Measurements from ENCODE around the gene VCAM1.

Gene VCAM1

GRCh38 chr1:100722221-100722620 is 2.7 kb downstream of the VCAM1 start:
- no peaks in the 10 kb centered on the region for H3K9me3 ChIP-seq (ENCODE audit: control insufficient read depth, low read length)
- peaks cover 5% of the 10 kb centered on the region for H3K4me1 ChIP-seq (ENCODE audit: control insufficient read depth, insufficient read depth, low read length, poor library complexity, severe bottlenecking)
- H3K36me3 ChIP-seq (ENCODE audit: control insufficient read depth, insufficient read depth, low read length), result no peaks in the 10 kb centered on the region
- H3K4me3 ChIP-seq (ENCODE audit: extremely low read depth, insufficient read depth, low read length, poor library complexity, severe bottlenecking), result no peak overlapping the region
- no peak overlapping the region for H3K27ac ChIP-seq (ENCODE audit: low read depth, low read length, severe bottlenecking)

GRCh38 chr1:100724281-100724680 is 4.7 kb downstream of the VCAM1 start:
- peaks cover 3% of the 10 kb centered on the region for H3K4me1 ChIP-seq (ENCODE audit: control insufficient read depth, insufficient read depth, low read length, poor library complexity, severe bottlenecking)
- H3K9me3 ChIP-seq (ENCODE audit: control insufficient read depth, low read length), result no peaks in the 10 kb centered on the region
- no peak overlapping the region for H3K4me3 ChIP-seq (ENCODE audit: extremely low read depth, insufficient read depth, low read length, poor library complexity, severe bottlenecking)

DNA sequence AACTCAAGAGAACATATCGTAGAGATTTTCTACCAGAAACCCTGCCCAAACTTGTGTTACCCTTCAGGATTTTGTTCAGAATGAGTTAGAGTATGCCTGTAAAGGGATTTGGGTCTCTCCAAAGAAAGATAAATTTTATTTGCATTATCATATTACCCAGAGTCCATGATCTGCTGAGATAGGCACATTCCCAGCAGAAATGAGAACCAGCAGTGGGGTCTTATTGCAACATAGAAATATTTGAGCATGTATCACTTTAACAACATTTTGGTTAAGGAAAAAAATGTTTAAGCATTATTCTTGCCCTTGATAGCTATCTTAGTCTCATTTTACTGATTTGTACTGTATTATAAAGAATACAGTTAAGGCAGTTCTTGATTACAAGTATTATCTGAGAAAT is 10.6 kb downstream of the VCAM1 start:
- H3K27ac ChIP-seq (ENCODE audit: low read depth, low read length, severe bottlenecking), result no peak overlapping the region
- no peaks in the 10 kb centered on the region for H3K4me1 ChIP-seq (ENCODE audit: control insufficient read depth, insufficient read depth, low read length, poor library complexity, severe bottlenecking)
- H3K4me3 ChIP-seq (ENCODE audit: extremely low read depth, insufficient read depth, low read length, poor library complexity, severe bottlenecking), result no peak overlapping the region
- no CpG with 5 or more reads among the region's 1 CpG for WGBS, 2 experiments (ENCODE audit: insufficient coverage in 2 of 2)
- no peaks in the 10 kb centered on the region for H3K9me3 ChIP-seq (ENCODE audit: control insufficient read depth, low read length)
- H3K36me3 ChIP-seq (ENCODE audit: control insufficient read depth, insufficient read depth, low read length), result no peaks in the 10 kb centered on the region

More at GRCh38 chr1:100724281-100724680, 4.7 kb downstream of the VCAM1 start:
- Histone ChIP-seq H3K27ac (ENCODE audit: low read depth, low read length, severe bottlenecking) (no peak overlapping the region), H3K36me3 (ENCODE audit: control insufficient read depth, insufficient read depth, low read length) (no peaks in the 10 kb centered on the region)

DNA sequence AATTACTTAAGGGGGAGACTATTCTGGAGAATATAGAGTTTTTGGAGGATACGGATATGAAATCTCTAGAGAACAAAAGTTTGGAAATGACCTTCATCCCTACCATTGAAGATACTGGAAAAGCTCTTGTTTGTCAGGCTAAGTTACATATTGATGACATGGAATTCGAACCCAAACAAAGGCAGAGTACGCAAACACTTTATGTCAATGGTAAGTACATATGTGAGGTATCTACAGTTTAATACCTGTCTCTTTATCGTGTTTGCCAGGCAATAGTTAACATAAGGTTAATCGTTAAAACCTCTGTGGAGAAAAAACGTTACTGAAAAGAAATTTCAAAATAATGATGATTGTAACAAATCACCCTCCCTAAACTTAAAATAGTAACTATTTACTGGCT is 11.8 kb downstream of the VCAM1 start:
- WGBS, 2 experiments (ENCODE audit: insufficient coverage in 2 of 2), result 79% methylated on average over 3 of the region's 6 CpGs; no CpG with 5 or more reads in 1 of the 2 experiments
- Histone ChIP-seq H3K9me3 (ENCODE audit: control insufficient read depth, low read length) (no peaks in the 10 kb centered on the region), H3K4me1 (ENCODE audit: control insufficient read depth, insufficient read depth, low read length, poor library complexity, severe bottlenecking) (no peaks in the 10 kb centered on the region), H3K4me3 (ENCODE audit: extremely low read depth, insufficient read depth, low read length, poor library complexity, severe bottlenecking) (no peak overlapping the region), H3K36me3 (ENCODE audit: control insufficient read depth, insufficient read depth, low read length) (no peaks in the 10 kb centered on the region), H3K27ac (ENCODE audit: low read depth, low read length, severe bottlenecking) (no peak overlapping the region)

- whole genome bisulfite sequencing, 2 experiments (ENCODE audit: insufficient coverage in 2 of 2), result 86 to 93% methylated on average over 1 of the region's 1 CpG
- no peak overlapping the region for H3K4me3 ChIP-seq (ENCODE audit: extremely low read depth, insufficient read depth, low read length, poor library complexity, severe bottlenecking)
- no peaks in the 10 kb centered on the region for H3K36me3 ChIP-seq (ENCODE audit: control insufficient read depth, insufficient read depth, low read length)
- no peak overlapping the region for H3K27ac ChIP-seq (ENCODE audit: low read depth, low read length, severe bottlenecking)
- H3K9me3 ChIP-seq (ENCODE audit: control insufficient read depth, low read length), result no peaks in the 10 kb centered on the region
- no peaks in the 10 kb centered on the region for H3K4me1 ChIP-seq (ENCODE audit: control insufficient read depth, insufficient read depth, low read length, poor library complexity, severe bottlenecking)
Measured at GRCh38 chr1:100731758-100732157, 12.2 kb downstream of the VCAM1 start.

DNA sequence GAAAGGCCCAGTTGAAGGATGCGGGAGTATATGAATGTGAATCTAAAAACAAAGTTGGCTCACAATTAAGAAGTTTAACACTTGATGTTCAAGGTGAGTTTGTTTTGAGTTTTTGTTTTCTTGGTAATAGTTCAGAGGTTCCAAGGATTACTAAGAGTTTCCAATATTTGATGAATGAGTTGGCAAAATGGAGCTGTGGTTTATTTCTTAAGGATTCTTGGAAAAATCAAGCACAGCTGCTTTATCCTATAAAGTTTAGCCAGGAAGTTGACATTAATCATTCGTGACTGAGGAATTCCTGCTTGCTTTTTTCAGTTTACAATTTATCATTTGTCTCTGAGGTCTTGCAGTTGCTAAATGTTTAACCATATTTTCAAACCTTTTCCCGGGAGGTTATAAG is 15.1 kb downstream of the VCAM1 start:
- Histone ChIP-seq H3K27ac (ENCODE audit: low read depth, low read length, severe bottlenecking) (no peak overlapping the region), H3K4me3 (ENCODE audit: extremely low read depth, insufficient read depth, low read length, poor library complexity, severe bottlenecking) (no peak overlapping the region), H3K4me1 (ENCODE audit: control insufficient read depth, insufficient read depth, low read length, poor library complexity, severe bottlenecking) (no peaks in the 10 kb centered on the region), H3K36me3 (ENCODE audit: control insufficient read depth, insufficient read depth, low read length) (no peaks in the 10 kb centered on the region), H3K9me3 (ENCODE audit: control insufficient read depth, low read length) (no peaks in the 10 kb centered on the region)
- WGBS, 2 experiments (ENCODE audit: insufficient coverage in 2 of 2), result 94 to 97% methylated on average over 2 of the region's 3 CpGs

DNA sequence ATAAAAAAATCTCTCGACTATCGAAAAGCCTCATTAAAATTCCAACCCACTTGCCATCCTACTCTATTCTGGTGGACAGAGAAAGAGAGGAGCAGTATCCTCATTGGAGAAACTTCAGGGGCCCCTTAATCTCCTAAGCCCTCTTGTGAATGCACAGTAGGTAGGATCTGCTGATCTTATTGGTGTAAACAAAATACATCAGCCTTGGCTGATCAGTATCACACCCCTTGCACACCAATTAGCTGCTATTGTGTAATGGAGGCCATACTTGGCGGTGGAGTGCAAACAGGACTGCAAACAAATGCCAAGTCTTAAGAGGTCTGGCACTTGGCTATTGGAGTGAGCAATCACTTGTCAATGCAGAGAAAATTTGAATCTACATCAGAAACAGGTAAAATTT is 15.7 kb downstream of the VCAM1 start:
- no peaks in the 10 kb centered on the region for H3K36me3 ChIP-seq (ENCODE audit: control insufficient read depth, insufficient read depth, low read length)
- H3K27ac ChIP-seq (ENCODE audit: low read depth, low read length, severe bottlenecking), result no peak overlapping the region
- H3K9me3 ChIP-seq (ENCODE audit: control insufficient read depth, low read length), result no peaks in the 10 kb centered on the region
- H3K4me3 ChIP-seq (ENCODE audit: extremely low read depth, insufficient read depth, low read length, poor library complexity, severe bottlenecking), result no peak overlapping the region
- 90 to 100% methylated on average over 1 of the region's 3 CpGs for WGBS, 2 experiments (ENCODE audit: insufficient coverage in 2 of 2)
- no peaks in the 10 kb centered on the region for H3K4me1 ChIP-seq (ENCODE audit: control insufficient read depth, insufficient read depth, low read length, poor library complexity, severe bottlenecking)

GRCh38 chr1:100736324-100736723 is 16.8 kb downstream of the VCAM1 start:
- Histone ChIP-seq H3K9me3 (ENCODE audit: control insufficient read depth, low read length) (no peaks in the 10 kb centered on the region), H3K36me3 (ENCODE audit: control insufficient read depth, insufficient read depth, low read length) (no peaks in the 10 kb centered on the region), H3K4me1 (ENCODE audit: control insufficient read depth, insufficient read depth, low read length, poor library complexity, severe bottlenecking) (no peaks in the 10 kb centered on the region), H3K27ac (ENCODE audit: low read depth, low read length, severe bottlenecking) (no peak overlapping the region), H3K4me3 (ENCODE audit: extremely low read depth, insufficient read depth, low read length, poor library complexity, severe bottlenecking) (no peak overlapping the region)
- no CpG with 5 or more reads among the region's 1 CpG for WGBS, 2 experiments (ENCODE audit: insufficient coverage in 2 of 2)

DNA sequence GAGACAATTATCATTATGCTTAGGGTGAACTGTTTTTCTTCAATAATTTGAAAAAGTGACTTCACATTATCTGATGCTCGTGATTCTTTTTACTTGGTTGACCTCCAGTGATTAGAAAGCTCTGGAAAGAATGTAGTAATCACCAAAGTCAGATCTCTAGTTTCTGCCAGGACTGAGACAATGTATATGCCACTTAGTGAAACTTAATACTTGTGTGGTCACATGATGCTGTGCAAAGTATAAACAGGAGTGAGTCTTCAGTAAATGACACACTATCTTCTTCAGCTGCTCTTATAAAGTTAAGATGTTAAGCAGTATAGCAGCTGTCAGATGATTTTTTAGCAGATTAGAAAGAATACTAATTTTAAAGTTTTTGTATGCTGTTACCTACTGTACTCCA is 17.2 kb downstream of the VCAM1 start:
- Histone ChIP-seq H3K9me3 (ENCODE audit: control insufficient read depth, low read length) (no peaks in the 10 kb centered on the region), H3K4me1 (ENCODE audit: control insufficient read depth, insufficient read depth, low read length, poor library complexity, severe bottlenecking) (no peaks in the 10 kb centered on the region), H3K4me3 (ENCODE audit: extremely low read depth, insufficient read depth, low read length, poor library complexity, severe bottlenecking) (no peak overlapping the region), H3K27ac (ENCODE audit: low read depth, low read length, severe bottlenecking) (no peak overlapping the region), H3K36me3 (ENCODE audit: control insufficient read depth, insufficient read depth, low read length) (no peaks in the 10 kb centered on the region)
- WGBS, 2 experiments (ENCODE audit: insufficient coverage in 2 of 2), result 80% methylated on average over 1 of the region's 1 CpG; no CpG with 5 or more reads in 1 of the 2 experiments

- H3K9me3 ChIP-seq (ENCODE audit: control insufficient read depth, low read length), result no peaks in the 10 kb centered on the region
- no peak overlapping the region for H3K4me3 ChIP-seq (ENCODE audit: extremely low read depth, insufficient read depth, low read length, poor library complexity, severe bottlenecking)
- no peaks in the 10 kb centered on the region for H3K4me1 ChIP-seq (ENCODE audit: control insufficient read depth, insufficient read depth, low read length, poor library complexity, severe bottlenecking)
- 77 to 85% methylated on average over 2 of the region's 3 CpGs for WGBS, 2 experiments (ENCODE audit: insufficient coverage in 2 of 2)
- no peaks in the 10 kb centered on the region for H3K36me3 ChIP-seq (ENCODE audit: control insufficient read depth, insufficient read depth, low read length)
- no peak overlapping the region for H3K27ac ChIP-seq (ENCODE audit: low read depth, low read length, severe bottlenecking)
Measured at GRCh38 chr1:100746542-100746932, 27.0 kb downstream of the VCAM1 start.

DNA sequence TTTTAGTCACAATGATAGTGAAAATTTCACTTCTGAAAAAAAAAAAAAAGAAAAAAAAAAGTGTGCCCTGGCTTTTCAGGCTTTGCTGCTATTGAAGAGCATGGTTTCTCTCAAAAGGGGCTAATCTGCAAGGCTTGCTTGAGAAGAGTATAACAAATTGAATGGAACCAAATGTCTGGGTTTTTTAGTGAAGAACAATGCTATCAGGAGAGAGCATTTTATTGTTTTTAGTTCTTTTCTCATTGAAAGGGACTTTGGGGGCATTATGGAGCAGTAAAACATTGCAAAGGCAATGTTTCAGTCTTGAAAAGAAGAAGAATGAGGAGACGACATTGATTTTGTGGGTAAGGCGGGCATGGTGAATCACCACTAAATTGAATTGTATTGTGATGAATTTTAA is 28.2 kb downstream of the VCAM1 start:
- no peak overlapping the region for H3K27ac ChIP-seq (ENCODE audit: low read depth, low read length, severe bottlenecking)
- H3K4me3 ChIP-seq (ENCODE audit: extremely low read depth, insufficient read depth, low read length, poor library complexity, severe bottlenecking), result no peak overlapping the region
- no peaks in the 10 kb centered on the region for H3K36me3 ChIP-seq (ENCODE audit: control insufficient read depth, insufficient read depth, low read length)
- H3K4me1 ChIP-seq (ENCODE audit: control insufficient read depth, insufficient read depth, low read length, poor library complexity, severe bottlenecking), result no peaks in the 10 kb centered on the region
- no peaks in the 10 kb centered on the region for H3K9me3 ChIP-seq (ENCODE audit: control insufficient read depth, low read length)
- 86% methylated on average over 1 of the region's 2 CpGs; no CpG with 5 or more reads in 1 of the 2 experiments for WGBS, 2 experiments (ENCODE audit: insufficient coverage in 2 of 2)
